ENCODE results near the gene TLR5.

Gene TLR5

GRCh38 chr1:223105568-223105967 is 37.5 kb downstream of the TLR5 start:
- Histone ChIP-seq H3K4me1 (ENCODE audit: insufficient read depth, low read length, severe bottlenecking) (no peaks in the 10 kb centered on the region), H3K36me3 (ENCODE audit: insufficient read depth, low read length) (no peaks in the 10 kb centered on the region), H2AFZ (ENCODE audit: low read length) (no peak overlapping the region), H4K20me1 (ENCODE audit: insufficient read depth, low read length) (no peaks in the 10 kb centered on the region), H3K27me3 (ENCODE audit: insufficient read depth, low read length) (no peaks in the 10 kb centered on the region), H3K79me2 (ENCODE audit: insufficient read depth, low read length) (no peaks in the 10 kb centered on the region), H3K27ac (ENCODE audit: low read depth, low read length, poor library complexity, severe bottlenecking) (no peak overlapping the region), H3F3A (ENCODE audit: insufficient read depth, low read length) (no peaks in the 10 kb centered on the region), H3K4me2 (ENCODE audit: low read length) (no peak overlapping the region), H3K9me3 (ENCODE audit: low read length) (no peaks in the 10 kb centered on the region), H3K9ac (ENCODE audit: low read length) (no peak overlapping the region), H3K4me3 (ENCODE audit: low read depth, low read length, poor library complexity, severe bottlenecking) (no peak overlapping the region), H3K9me2 (ENCODE audit: low read depth, low read length) (no peaks in the 10 kb centered on the region)
- TF ChIP-seq CTCF (IDR thresholded peaks at IDR 0.05; ENCODE audit: low read length), result no peak

- H3K27ac ChIP-seq (ENCODE audit: low read depth, low read length, poor library complexity, severe bottlenecking), result no peak overlapping the region
- no peak overlapping the region for H3K4me3 ChIP-seq (ENCODE audit: low read depth, low read length, poor library complexity, severe bottlenecking)
- no peak overlapping the region for H2AFZ ChIP-seq (ENCODE audit: low read length)
- no peaks in the 10 kb centered on the region for H3K4me1 ChIP-seq (ENCODE audit: insufficient read depth, low read length, severe bottlenecking)
- no peaks in the 10 kb centered on the region for H4K20me1 ChIP-seq (ENCODE audit: insufficient read depth, low read length)
- no peaks in the 10 kb centered on the region for H3K36me3 ChIP-seq (ENCODE audit: insufficient read depth, low read length)
- H3K4me2 ChIP-seq (ENCODE audit: low read length), result no peak overlapping the region
- H3F3A ChIP-seq (ENCODE audit: insufficient read depth, low read length), result no peaks in the 10 kb centered on the region
- TF ChIP-seq CTCF (IDR thresholded peaks at IDR 0.05; ENCODE audit: low read length), result no peak
- no peak for TF ChIP-seq EZH2 (IDR thresholded peaks at IDR 0.05; ENCODE audit: borderline replicate concordance, low read length)
- H3K9ac ChIP-seq (ENCODE audit: low read length), result no peak overlapping the region
- H3K9me3 ChIP-seq (ENCODE audit: low read length), result no peaks in the 10 kb centered on the region
- H3K9me2 ChIP-seq (ENCODE audit: low read depth, low read length), result no peaks in the 10 kb centered on the region
- no peaks in the 10 kb centered on the region for H3K27me3 ChIP-seq (ENCODE audit: insufficient read depth, low read length)
- no peaks in the 10 kb centered on the region for H3K79me2 ChIP-seq (ENCODE audit: insufficient read depth, low read length)
Measured at GRCh38 chr1:223102797-223103533, 40.1 kb downstream of the TLR5 start.

- no peak overlapping the region for H3K4me3 ChIP-seq (ENCODE audit: low read depth, low read length, poor library complexity, severe bottlenecking)
- no peak overlapping the region for H3K9ac ChIP-seq (ENCODE audit: low read length)
- H3K4me1 ChIP-seq (ENCODE audit: insufficient read depth, low read length, severe bottlenecking), result no peaks in the 10 kb centered on the region
- H3K9me2 ChIP-seq (ENCODE audit: low read depth, low read length), result no peaks in the 10 kb centered on the region
- no peaks in the 10 kb centered on the region for H3K9me3 ChIP-seq (ENCODE audit: low read length)
- H3K4me2 ChIP-seq (ENCODE audit: low read length), result no peak overlapping the region
- no peaks in the 10 kb centered on the region for H3F3A ChIP-seq (ENCODE audit: insufficient read depth, low read length)
- TF ChIP-seq EZH2 (IDR thresholded peaks at IDR 0.05; ENCODE audit: borderline replicate concordance, low read length) (no peak), CTCF (IDR thresholded peaks at IDR 0.05; ENCODE audit: low read length) (no peak)
- no peaks in the 10 kb centered on the region for H3K36me3 ChIP-seq (ENCODE audit: insufficient read depth, low read length)
- no peak overlapping the region for H3K27ac ChIP-seq (ENCODE audit: low read depth, low read length, poor library complexity, severe bottlenecking)
- H4K20me1 ChIP-seq (ENCODE audit: insufficient read depth, low read length), result no peaks in the 10 kb centered on the region
- no peaks in the 10 kb centered on the region for H3K79me2 ChIP-seq (ENCODE audit: insufficient read depth, low read length)
- H3K27me3 ChIP-seq (ENCODE audit: insufficient read depth, low read length), result no peaks in the 10 kb centered on the region
- no peak overlapping the region for H2AFZ ChIP-seq (ENCODE audit: low read length)
Measured at GRCh38 chr1:223097713-223098112, 45.3 kb downstream of the TLR5 start.

All from OCI-LY1 (cell line).